Activated naive CD4-positive, alpha-beta T cell treated with anti-CD3 and anti-CD28 coated beads, Interleukin-2, amount 50 U/mL, for 72 hours (primary cell): Measurements from ENCODE around the gene PCYT2. TPM values are rescaled to one million over a fixed set of nuclear protein-coding genes. Genes with fewer than 3 reads are reported as not detected.

Source experiments
- ATAC-seq, 2 donors: fragments of 150-1000 bp; cut with Tn5 transposase; 2 replicates each; pipeline ENCODE4 v1.10.0; 2021; ENCODE audit warnings: mild to moderate bottlenecking in 2 of 2, moderate library complexity in 2 of 2
- DNase-seq, 2 donors: peaks; one replicate each; pipeline ENCODE4 v3.0.0; 2021 to 2022; ENCODE audit warnings: low spot score in 2 of 2
- H3K27ac Mint-ChIP-seq, 2 donors: one replicate each; pipeline ENCODE4 v1.8.0; 2022; ENCODE audit warnings: mild to moderate bottlenecking in 2 of 2, mixed read lengths in 2 of 2
- H3K36me3 Mint-ChIP-seq, 2 donors: one replicate each; pipeline ENCODE4 v1.8.0; 2022; ENCODE audit warnings: mixed read lengths in 2 of 2
- H3K9me3 Mint-ChIP-seq, 2 donors: one replicate each; pipeline ENCODE4 v1.8.0; 2022; ENCODE audit warnings: mixed read lengths in 2 of 2
- total RNA-seq, 2 donors: library from RNA; stranded (reverse); gene quantifications; one replicate each; pipeline ENCODE4 v1.2.3, GENCODE V29; 2022

PCYT2 gene
- total RNA-seq, 2 donors from 2014 or later, result 16.4 to 20.1 TPM

DNA sequence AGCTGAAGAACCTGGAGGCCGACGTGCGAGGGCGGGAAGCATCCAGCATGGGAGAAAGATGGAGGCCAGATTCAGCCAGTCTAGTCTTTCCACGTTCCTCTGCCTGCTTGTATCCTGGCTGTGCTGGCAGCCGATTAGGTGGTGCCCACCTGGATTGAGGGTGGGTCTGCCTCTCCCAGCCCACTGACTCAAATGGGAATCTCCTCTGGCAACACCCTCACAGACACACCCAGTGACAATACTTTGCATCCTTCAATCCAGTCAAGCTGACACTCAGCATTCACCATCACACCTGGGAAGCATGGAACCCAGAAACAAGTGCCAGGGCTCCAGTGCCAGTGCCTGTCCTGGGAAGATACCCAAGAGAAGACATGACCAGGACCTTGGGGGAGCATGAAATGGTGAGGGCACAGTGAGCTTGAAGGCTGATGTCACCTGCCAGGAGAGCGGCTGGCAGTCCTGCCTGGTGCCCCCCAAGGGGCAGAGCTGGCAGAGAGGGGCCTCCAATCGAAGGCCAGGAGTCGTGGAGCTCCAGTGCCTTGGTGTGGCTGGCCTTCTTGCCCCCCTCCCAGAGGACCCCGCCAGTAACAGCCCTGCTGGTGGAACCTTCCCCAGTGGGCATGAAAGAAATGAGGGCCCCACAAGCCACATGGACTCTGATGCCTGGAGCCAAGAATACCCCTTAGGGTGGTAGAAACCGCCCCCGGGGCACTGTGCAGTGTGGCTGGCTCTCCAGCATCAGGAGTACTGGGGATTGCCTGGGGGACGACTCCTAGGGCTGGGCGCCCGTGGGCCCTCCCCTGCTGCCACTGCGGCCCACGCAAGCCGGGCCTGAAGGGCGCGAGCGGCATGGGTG lies 9.8 kb downstream of the PCYT2 start:
- H3K27ac Mint-ChIP-seq, result no peak overlapping the region
- DNase-seq (no peak), ATAC-seq (peak; percentile 25 to 26)
- no peaks in the 10 kb centered on the region for H3K9me3 Mint-ChIP-seq
- peaks cover 14 to 18% of the 10 kb centered on the region in 2 donors for H3K36me3 Mint-ChIP-seq

DNA sequence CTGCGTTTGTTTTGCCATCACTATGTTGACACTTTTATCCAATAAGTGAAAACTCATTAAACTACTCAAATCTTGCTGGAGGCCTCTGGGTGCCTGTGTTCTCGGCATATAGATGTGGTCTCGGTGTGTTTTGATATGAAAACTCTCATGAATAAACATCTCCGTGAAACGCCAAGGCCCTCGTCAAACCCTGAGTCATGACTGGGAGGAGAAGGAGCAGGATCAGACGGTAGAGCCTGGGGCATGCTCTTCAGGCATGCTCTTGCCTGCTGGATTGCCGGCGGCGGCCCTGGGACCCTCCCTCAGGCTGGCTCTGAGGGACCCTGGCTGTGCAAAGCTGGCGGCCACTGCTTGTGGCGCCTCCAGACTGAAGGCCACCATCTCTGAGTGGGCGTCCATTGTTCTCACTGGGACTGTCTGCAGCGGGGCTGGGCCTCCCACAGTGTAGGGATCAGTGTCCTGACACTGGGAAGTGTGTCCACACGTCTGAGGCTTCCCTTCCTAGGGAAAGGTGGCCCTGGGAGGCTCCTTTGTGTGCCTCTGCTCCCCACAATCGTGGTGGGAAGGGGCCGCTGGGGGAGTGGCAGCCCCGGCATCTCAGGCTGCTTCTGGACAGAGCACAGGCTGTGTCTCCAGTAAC lies 10.9 kb downstream of the PCYT2 start:
- DNase-seq (no peak), ATAC-seq (peak in 1 of 2 donors; percentile 9)
- H3K9me3 Mint-ChIP-seq, result no peaks in the 10 kb centered on the region
- peaks cover 14 to 18% of the 10 kb centered on the region in 2 donors for H3K36me3 Mint-ChIP-seq
- H3K27ac Mint-ChIP-seq, result no peak overlapping the region

DNA sequence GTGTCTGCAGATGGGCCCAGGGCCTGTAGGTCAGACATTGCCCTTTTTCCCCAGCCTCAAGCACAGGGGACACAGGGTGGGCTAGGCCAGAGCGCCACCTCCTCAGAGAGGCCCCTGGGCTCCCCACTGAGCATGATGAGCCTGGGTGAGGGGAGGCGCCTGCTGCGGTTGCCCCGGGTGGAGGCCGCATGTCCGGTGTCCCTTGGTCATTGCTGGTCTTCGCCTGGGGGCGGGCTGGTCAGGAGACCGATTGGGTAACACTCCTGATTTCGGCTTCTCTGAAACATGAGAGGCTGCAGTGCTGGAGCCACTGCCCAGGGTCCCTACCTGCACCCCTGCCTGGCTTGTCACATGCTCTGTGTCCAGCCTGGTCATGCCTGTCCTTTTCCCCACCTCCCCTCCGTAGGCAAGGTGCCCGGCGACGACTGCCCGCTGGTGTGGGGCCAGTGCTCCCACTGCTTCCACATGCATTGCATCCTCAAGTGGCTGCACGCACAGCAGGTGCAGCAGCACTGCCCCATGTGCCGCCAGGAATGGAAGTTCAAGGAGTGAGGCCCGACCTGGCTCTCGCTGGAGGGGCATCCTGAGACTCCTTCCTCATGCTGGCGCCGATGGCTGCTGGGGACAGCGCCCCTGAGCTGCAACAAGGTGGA lies 11.6 kb downstream of the PCYT2 start:
- Mint-ChIP-seq H3K9me3 (no peaks in the 10 kb centered on the region), H3K27ac (no peak overlapping the region), H3K36me3 (peaks cover 14 to 18% of the 10 kb centered on the region in 2 donors)
- DNase-seq (no peak), ATAC-seq (no peak)

GRCh38 chr17:81898885-81899284 lies 12.3 kb downstream of the PCYT2 start:
- ATAC-seq, result no peak
- no peaks in the 10 kb centered on the region for H3K9me3 Mint-ChIP-seq
- peaks cover 14 to 18% of the 10 kb centered on the region in 2 donors for H3K36me3 Mint-ChIP-seq
- no peak for DNase-seq
- no peak overlapping the region for H3K27ac Mint-ChIP-seq

- ATAC-seq, result no peak
- peaks cover 14 to 18% of the 10 kb centered on the region in 2 donors for H3K36me3 Mint-ChIP-seq
- H3K9me3 Mint-ChIP-seq, result no peaks in the 10 kb centered on the region
- no peak overlapping the region for H3K27ac Mint-ChIP-seq
- DNase-seq, result no peak
Observed at GRCh38 chr17:81898029-81898866, 13.0 kb downstream of the PCYT2 start.

DNA sequence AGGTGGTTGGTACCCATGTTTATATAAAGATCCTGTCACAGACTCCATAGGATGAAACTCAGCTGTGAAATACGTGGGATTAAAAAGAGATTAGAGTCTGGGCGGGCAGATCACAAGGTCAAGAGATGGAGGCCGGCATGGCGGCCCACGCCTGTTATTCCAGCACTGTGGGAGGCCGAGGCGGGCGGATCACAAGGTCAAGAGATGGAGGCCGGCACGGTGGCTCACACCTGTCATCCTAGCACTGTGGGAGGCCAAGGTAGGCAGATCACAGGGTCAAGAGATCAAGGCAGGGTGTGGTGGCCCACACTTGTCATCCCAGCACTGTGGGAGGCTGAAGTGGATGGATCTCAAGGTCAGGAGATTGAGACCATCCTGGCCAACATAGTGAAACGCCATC lies 15.8 kb downstream of the PCYT2 start:
- no peaks in the 10 kb centered on the region for H3K9me3 Mint-ChIP-seq
- DNase-seq (no peak), ATAC-seq (no peak)
- peak overlapping the region in 1 of 2 donors; percentile 36 for H3K27ac Mint-ChIP-seq
- peaks cover 16 to 24% of the 10 kb centered on the region in 2 donors for H3K36me3 Mint-ChIP-seq

DNA sequence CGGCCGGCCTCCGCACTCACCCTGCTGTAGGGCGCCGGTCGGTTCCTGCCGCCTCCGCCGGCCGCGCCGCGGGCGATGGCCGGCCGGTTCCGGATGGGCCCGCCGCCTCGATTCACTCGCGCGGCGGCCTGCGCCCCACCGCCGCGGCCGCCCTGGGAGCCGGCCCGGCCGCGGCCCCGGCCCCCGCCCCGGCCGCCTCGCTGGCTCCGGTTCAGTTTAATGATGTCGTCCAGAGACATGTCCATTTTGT lies 20.0 kb downstream of the PCYT2 start:
- DNase-seq (no peak), ATAC-seq (peak; percentile 1 to 3)
- H3K36me3 Mint-ChIP-seq, result peaks cover 40 to 43% of the 10 kb centered on the region in 2 donors
- peak overlapping the region; percentile 95 to 99 for H3K27ac Mint-ChIP-seq
- no peaks in the 10 kb centered on the region for H3K9me3 Mint-ChIP-seq

DNA sequence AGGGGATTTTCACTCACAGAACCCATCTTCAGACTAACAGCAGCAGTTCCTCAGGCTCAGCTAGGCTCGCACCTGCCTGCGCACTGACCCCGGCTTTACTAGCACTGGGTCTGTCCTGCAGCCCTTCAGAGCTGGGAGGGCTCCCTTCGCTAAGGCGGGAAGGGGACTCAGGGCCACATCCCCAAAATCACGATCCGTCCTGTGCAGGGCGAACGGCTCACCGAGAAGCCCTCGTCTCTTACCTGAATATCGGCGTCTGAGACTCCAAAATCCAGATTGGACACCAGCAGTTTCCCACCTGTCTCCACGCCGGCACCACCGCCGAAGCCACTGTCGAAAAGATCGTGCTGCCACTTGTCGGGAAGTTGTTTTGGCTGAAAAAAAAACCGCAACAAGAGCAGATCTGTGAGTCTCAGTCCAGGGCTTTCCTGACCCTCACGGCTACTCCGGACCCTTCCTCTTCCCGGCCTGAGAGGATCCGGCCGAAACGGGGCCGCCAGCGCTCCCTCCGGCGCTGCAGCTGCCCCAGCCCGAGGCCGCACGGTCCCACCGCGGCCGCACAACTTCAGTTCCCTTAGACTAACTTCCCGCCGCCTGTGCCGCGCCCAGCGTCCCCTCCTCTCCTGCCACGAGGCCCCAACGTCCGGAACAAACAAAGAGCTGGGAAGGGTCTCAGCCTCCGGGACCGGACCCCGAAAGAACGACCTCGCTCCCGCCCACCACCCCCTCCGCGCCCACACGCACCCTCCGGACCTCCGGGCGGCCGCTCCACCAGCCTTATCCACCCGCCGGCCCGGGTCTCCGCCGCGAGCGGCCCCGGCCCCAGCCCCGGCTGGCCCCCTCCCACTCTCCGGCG lies 20.5 kb downstream of the PCYT2 start:
- peak overlapping the region; percentile 95 for H3K27ac Mint-ChIP-seq
- no peaks in the 10 kb centered on the region for H3K9me3 Mint-ChIP-seq
- DNase-seq (no peak), ATAC-seq (no peak)
- H3K36me3 Mint-ChIP-seq, result peaks cover 44 to 46% of the 10 kb centered on the region in 2 donors

- ATAC-seq (no peak), DNase-seq (no peak)
- H3K27ac Mint-ChIP-seq, result peak overlapping the region; percentile 95
- peaks cover 49 to 50% of the 10 kb centered on the region in 2 donors for H3K36me3 Mint-ChIP-seq
- H3K9me3 Mint-ChIP-seq, result no peaks in the 10 kb centered on the region
Observed at GRCh38 chr17:81889602-81890001, 21.6 kb downstream of the PCYT2 start.

DNA sequence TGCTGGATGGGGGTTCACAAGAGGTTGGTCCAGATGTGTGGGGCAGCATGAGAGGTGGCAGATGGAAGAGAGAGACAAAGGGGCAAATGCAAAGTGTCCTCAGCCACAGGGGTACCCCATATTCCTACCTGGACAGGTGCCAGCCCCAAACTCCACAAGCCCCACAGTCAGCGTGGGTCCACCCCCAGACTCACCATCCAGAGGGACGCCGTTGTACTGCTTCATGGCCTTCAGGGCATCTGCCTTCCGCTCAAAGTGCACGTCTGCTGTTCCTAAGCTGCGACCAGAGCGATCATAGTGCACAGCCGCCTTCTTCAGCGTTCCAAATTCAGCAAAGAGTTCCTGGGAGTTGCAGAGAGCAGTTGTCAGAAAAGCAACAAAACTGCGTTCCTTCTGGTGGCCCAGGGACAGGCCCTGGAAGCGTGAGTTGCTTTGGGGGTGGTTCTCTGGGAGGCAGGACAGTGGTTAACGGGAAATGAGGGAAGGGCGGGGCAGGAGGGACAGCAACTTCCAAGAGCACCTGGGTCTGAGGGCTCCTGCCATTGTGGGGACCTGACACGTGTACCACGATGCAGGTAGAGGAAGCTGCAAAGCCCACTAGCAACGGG lies 22.1 kb downstream of the PCYT2 start:
- Mint-ChIP-seq H3K27ac (peak overlapping the region; percentile 44 to 57), H3K36me3 (peaks cover 49 to 50% of the 10 kb centered on the region in 2 donors), H3K9me3 (no peaks in the 10 kb centered on the region)
- ATAC-seq, result no peak
- no peak for DNase-seq

DNA sequence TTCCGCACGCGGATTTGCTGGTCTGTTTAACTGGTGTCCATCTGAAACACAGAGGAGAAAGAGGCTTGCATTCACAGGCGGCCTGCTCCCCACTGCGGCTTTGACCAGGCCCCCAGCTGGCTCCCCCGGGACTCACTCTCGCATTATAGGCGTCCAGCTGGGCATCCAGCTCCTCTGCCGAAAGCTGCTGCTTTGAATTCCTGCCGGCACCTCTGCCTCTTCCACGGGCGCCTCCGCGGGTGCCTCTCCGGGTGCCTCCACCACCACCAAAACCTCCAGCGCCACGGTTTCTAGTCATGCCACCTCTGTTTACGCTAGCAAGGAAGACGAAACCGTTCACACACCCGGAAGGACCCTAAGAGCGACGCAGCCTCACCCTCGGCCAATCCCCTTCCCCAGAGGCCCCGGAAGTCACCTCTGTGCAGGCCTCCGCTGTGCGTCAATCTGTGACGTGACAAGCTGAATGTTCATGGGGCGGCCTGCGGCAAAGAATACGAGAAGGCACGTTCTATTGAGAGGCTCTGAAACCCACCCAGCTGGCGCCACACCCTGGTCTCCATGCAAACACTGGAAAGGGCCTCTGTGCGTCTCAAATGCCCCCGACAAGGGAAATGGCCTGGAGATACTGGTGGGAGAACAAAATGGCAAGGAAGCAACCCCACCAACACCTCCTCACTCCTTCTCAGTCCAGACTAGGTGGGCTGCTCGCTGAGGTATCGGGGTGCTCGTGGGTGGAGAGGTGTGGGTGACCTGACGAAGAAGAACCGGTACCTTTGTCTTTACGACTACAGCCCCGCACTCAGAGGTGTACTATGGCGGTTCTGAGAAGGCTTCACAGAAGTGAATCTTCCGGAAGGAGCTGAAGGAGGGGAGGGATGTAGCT lies 22.9 kb downstream of the PCYT2 start:
- H3K36me3 Mint-ChIP-seq, result peaks cover 49 to 50% of the 10 kb centered on the region in 2 donors
- no peaks in the 10 kb centered on the region for H3K9me3 Mint-ChIP-seq
- ATAC-seq (no peak), DNase-seq (no peak)
- peak overlapping the region; percentile 44 to 57 for H3K27ac Mint-ChIP-seq

DNA sequence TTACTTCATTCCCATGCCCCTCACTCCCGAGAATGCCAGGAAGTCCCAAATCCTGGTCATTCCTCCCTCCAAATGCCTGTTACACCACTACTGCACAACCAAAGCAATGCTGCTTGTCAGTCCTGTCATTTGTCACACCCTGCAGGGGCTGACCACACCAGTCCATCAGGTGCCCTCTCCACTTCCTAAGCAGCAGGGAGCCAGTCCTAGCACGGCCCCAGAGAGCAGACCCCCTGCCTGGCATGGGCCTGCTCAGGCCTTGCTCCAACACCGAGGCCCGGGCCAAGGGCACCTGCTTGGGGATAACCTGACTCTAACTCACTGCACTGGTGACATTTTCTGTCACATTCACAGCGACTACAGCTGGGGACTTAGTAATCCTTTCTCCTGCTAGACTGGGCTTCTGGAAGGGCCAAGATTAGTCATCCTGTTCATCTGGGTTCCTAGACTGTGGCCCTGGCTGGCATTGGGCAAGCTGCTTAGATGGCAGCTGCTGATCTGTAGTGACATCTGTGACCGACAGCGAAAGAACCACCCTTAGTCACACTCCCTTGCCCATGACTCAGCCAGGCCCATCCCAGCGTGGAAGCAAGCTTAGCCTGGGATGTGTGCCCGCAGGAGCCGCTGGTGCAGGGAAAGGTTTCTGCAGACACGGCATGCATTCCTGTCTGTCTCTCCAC lies 25.2 kb downstream of the PCYT2 start:
- Mint-ChIP-seq H3K36me3 (peaks cover 43 to 44% of the 10 kb centered on the region in 2 donors), H3K27ac (peak overlapping the region; percentile 11 to 92)

DNA sequence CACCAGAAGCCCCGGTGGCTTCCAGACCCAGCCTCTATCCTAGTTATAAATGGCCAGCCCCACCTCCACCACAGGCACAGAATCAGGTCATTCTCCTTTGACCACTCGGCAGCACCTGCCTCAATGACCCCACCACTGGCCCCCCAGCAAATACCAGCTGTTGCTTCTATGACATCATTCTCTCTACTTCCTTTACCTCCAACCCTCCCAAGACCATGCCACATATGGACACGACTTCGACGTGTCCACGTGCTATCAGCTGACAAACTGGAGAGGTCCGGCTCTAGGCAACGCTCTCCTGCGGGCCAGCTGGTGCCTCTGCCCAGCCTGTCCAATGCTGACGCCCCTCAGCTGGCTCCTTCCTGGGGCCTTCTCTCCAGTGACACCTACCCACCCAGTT lies 25.7 kb downstream of the PCYT2 start:
- Mint-ChIP-seq H3K27ac (peak overlapping the region; percentile 11 to 92), H3K9me3 (no peaks in the 10 kb centered on the region), H3K36me3 (peaks cover 39 to 40% of the 10 kb centered on the region in 2 donors)
- DNase-seq, result no peak
- ATAC-seq, result no peak

More for the DNA sequence above, 25.2 kb downstream of the PCYT2 start:
- no peaks in the 10 kb centered on the region for H3K9me3 Mint-ChIP-seq
- DNase-seq (no peak), ATAC-seq (peak in 1 of 2 donors; percentile 80)

DNA sequence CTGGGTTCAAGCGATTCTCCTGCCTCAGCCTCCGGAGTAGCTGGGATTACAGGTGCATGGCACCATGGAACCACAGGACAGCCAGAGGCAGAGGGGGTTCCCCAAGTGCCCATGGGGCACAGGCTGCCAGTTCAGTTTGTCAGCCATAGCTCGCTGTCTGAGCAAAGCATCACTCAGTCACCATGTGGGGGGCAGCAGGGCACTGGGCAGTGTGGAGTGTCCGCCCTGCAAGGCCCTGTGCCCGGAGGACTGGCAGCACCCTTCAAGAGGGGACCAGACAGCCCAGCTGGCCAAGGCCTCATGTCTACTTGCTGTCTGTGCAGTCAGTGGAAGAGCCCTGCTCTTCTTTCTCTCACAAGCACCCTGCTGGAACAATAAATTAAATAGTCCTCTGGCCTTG lies 26.2 kb downstream of the PCYT2 start:
- Mint-ChIP-seq H3K36me3 (peaks cover 34 to 35% of the 10 kb centered on the region in 2 donors), H3K9me3 (no peaks in the 10 kb centered on the region), H3K27ac (peak overlapping the region; percentile 11 to 65)
- ATAC-seq (no peak), DNase-seq (no peak)
